ENCODE measurements around the gene DLL4.

DLL4 gene

DNA sequence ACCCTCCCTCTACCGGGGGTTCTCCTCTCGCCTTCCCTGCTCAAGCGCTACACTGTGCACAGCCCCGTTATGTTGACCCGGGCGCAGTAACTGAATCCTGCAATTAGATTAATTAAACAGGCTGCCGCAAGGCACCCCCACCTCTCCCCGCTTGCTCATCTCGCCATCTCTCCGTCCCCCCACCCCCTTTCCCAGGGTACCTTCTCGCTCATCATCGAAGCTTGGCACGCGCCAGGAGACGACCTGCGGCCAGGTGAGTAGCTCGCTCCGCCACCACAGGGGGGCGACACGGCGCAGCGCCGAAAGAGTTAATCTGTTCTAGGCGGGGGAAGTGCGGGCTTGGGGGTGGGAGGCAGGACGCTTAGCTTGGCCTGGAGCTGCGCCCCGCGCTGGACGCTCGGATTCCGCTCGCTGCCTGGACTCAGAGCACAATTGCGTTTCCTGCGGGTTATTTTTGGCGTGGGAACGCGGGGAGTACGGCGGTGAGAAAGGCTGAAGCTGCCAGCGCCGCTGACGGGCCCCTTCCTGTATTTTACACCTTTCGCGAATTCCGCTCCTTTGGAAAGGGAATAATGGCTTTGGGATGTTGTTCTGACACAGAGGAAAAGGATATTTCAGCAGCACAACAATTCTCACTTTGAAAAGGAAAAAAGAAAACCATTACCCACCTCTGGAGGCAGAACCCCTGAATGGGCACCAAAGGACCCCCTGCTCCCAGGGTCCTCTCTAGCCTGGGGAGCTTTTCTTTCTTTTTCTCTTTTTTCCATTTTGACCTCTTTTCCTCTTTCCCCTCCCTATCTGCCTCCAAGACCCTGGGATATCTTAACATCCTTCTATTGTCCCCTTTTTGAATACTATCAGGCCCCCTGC is 1.5 kb downstream of the DLL4 start:
- TF ChIP-seq, protein P1, sequence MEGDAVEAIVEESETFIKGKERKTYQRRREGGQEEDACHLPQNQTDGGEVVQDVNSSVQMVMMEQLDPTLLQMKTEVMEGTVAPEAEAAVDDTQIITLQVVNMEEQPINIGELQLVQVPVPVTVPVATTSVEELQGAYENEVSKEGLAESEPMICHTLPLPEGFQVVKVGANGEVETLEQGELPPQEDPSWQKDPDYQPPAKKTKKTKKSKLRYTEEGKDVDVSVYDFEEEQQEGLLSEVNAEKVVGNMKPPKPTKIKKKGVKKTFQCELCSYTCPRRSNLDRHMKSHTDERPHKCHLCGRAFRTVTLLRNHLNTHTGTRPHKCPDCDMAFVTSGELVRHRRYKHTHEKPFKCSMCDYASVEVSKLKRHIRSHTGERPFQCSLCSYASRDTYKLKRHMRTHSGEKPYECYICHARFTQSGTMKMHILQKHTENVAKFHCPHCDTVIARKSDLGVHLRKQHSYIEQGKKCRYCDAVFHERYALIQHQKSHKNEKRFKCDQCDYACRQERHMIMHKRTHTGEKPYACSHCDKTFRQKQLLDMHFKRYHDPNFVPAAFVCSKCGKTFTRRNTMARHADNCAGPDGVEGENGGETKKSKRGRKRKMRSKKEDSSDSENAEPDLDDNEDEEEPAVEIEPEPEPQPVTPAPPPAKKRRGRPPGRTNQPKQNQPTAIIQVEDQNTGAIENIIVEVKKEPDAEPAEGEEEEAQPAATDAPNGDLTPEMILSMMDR (IDR thresholded peaks at IDR 0.05; ENCODE audit: low read depth, low read length) = peak; percentile 65
- peak overlapping the region; percentile 78 for H3K4me3 ChIP-seq (ENCODE audit: low read depth, low read length)

- TF ChIP-seq, protein P1 (IDR thresholded peaks at IDR 0.05; ENCODE audit: low read depth, low read length) = no peak
- peak overlapping the region; percentile 78 for H3K4me3 ChIP-seq (ENCODE audit: low read depth, low read length)
Measured at GRCh38 chr15:40931300-40932142, 2.4 kb downstream of the DLL4 start.

GRCh38 chr15:40932156-40932555 is 3.0 kb downstream of the DLL4 start:
- TF ChIP-seq, protein P1 (IDR thresholded peaks at IDR 0.05; ENCODE audit: low read depth, low read length) = no peak
- peak overlapping the region; percentile 78 for H3K4me3 ChIP-seq (ENCODE audit: low read depth, low read length)

GRCh38 chr15:40932649-40933516 is 3.7 kb downstream of the DLL4 start:
- TF ChIP-seq, protein P1 (IDR thresholded peaks at IDR 0.05; ENCODE audit: low read depth, low read length) = no peak
- peak overlapping the region; percentile 78; the same call in 1 of the 2 replicates for H3K4me3 ChIP-seq (ENCODE audit: low read depth, low read length)

GRCh38 chr15:40933517-40933902 is 4.4 kb downstream of the DLL4 start:
- TF ChIP-seq, protein P1 (IDR thresholded peaks at IDR 0.05; ENCODE audit: low read depth, low read length) = no peak

DNA sequence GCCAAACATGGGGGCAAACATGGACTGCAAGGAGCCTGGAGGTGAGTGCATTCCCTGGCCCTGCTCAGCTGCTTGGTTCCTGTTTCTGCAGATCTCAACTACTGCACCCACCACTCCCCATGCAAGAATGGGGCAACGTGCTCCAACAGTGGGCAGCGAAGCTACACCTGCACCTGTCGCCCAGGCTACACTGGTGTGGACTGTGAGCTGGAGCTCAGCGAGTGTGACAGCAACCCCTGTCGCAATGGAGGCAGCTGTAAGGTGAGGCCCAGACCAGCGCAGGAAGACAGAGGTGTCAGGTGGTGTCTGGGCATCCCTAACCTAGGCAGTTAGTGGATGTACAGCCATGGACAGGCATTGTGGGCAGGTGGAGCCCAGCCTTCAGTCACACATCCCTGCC is 5.3 kb downstream of the DLL4 start:
- TF ChIP-seq, protein P1 (IDR thresholded peaks at IDR 0.05; ENCODE audit: low read depth, low read length) = no peak
- no peak overlapping the region for H3K4me3 ChIP-seq (ENCODE audit: low read depth, low read length)

More at GRCh38 chr15:40933517-40933902, 4.4 kb downstream of the DLL4 start:
- H3K4me3 ChIP-seq (ENCODE audit: low read depth, low read length) = no peak overlapping the region

Data from WI38 (cell line).